Mesothelial cell of epicardium (in vitro differentiated cells): ENCODE measurements around the gene ISYNA1. TPM values are rescaled to one million over a fixed set of nuclear protein-coding genes. Genes with fewer than 3 reads are reported as not detected.

Experiments
- DNase-seq, 2 experiments: peaks; one replicate each; pipeline ENCODE4 v3.0.0; 2021; ENCODE audit warnings: low spot score in 2 of 2; ENCODE audit not compliant: unreplicated experiment in 2 of 2
- H3K27ac Mint-ChIP-seq: 2 replicates; pipeline ENCODE4 v1.8.0; 2021; ENCODE audit warnings: mixed read lengths
- H3K27me3 Mint-ChIP-seq: 2 replicates; pipeline ENCODE4 v1.8.0; 2021; ENCODE audit warnings: low read depth, mixed read lengths
- H3K36me3 Mint-ChIP-seq: 2 replicates; pipeline ENCODE4 v1.8.0; 2021; ENCODE audit warnings: mixed read lengths
- H3K4me1 Mint-ChIP-seq: 2 replicates; pipeline ENCODE4 v1.8.0; 2021; ENCODE audit warnings: mixed read lengths
- H3K4me3 Mint-ChIP-seq: 2 replicates; pipeline ENCODE4 v1.8.0; 2021; ENCODE audit warnings: mild to moderate bottlenecking, moderate library complexity, mixed read lengths
- H3K9me3 Mint-ChIP-seq: 2 replicates; pipeline ENCODE4 v1.8.0; 2021; ENCODE audit warnings: mixed read lengths
- CTCF ChIP-seq: fragments of 200-600 bp; sonication (generic); IDR thresholded peaks from one replicate; pipeline ENCODE4 v1.5.0; 2021; ENCODE audit warnings: antibody characterized with exemption; ENCODE audit not compliant: unreplicated experiment
- total RNA-seq: library from RNA; stranded (reverse); gene quantifications from 3 replicates; pipeline ENCODE4 v1.2.1, GENCODE V29; 2021

ISYNA1 gene
- total RNA-seq, 1 donor from 2014 or later = 826 TPM

DNA sequence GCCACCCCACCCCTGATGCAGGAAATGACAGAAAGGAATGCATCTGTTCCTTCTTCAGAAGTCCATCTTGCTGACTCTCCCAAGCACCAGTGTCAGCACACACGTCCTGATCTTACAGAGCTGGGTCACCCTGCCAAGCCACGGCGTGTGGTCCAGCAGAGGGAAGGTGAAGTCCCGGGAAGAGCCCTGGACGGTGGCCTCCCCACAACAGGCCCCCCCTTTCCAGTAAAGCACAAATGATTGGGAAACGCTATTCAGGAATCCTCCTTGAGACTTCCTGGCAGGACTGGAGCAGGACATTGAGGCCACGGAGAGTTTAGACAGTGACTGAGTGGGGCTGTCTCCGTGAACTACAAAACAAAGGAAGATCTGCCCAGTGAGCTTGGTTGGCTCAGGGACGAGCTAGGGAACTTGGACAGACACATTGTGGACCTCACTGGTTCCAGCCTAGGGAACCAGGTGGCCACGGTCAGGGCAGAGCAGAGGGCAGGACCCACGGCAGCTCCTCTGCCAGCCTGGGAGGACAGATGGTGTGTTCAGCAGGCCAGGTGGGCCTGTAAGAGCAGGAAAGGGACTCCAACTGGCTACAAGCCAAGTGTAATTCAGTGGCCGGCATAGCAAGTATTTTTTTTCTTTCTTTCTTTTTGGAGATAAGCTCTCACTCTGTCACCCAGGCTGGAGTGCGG lies 42.2 kb upstream of the ISYNA1 start:
- no peak for DNase-seq
- no peaks in the 10 kb centered on the region for H3K27me3 Mint-ChIP-seq
- H3K27ac Mint-ChIP-seq = peak overlapping the region; percentile 90
- H3K4me1 Mint-ChIP-seq = peaks cover 21% of the 10 kb centered on the region
- no peak overlapping the region for H3K4me3 Mint-ChIP-seq
- no peak for TF ChIP-seq CTCF
- H3K36me3 Mint-ChIP-seq = peaks cover 2% of the 10 kb centered on the region
- no peaks in the 10 kb centered on the region for H3K9me3 Mint-ChIP-seq

GRCh38 chr19:18478545-18479311 lies 40.8 kb upstream of the ISYNA1 start:
- peaks cover 21% of the 10 kb centered on the region for H3K4me1 Mint-ChIP-seq
- no peak for TF ChIP-seq CTCF
- H3K27ac Mint-ChIP-seq = peak overlapping the region; percentile 92
- no peak overlapping the region for H3K4me3 Mint-ChIP-seq
- H3K36me3 Mint-ChIP-seq = peaks cover 2% of the 10 kb centered on the region
- H3K9me3 Mint-ChIP-seq = no peaks in the 10 kb centered on the region
- no peaks in the 10 kb centered on the region for H3K27me3 Mint-ChIP-seq
- DNase-seq = no peak

- H3K4me1 Mint-ChIP-seq = peaks cover 19% of the 10 kb centered on the region
Observed at GRCh38 chr19:18477974-18478373, 40.0 kb upstream of the ISYNA1 start.

DNA sequence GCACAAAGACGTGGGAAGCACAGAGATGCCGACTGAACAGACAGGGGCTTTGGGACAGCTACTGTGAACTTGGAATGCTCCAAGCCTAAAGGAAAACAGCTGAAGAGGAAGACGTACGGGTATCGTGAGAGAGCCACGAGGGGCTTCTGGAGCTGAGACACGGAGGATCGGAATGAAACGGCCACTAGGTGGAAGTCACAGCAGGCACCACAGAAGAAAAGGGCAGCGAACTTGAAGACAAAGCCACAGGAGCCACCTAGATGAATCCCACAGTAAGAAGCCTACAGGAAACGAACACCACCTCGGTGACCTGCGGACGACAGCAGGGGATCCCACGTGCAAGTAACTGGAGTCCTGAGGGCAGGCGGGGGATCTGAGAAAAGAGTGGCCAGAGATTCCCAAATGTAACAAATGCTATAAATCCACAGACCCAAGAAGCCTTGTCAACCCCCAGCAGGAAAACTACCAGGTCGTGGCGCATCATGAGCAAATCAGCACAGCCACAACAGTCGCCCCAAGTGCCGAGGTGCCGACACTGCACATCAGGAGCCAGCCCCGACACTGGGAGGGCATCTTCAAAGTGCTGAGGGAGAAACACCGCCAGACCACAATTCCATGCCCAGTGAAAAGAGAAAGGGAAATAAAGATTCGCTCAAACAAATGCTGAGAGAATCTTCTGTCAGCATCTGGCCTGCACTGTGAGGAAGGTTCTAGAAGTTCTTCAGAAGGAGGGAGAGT lies 39.3 kb upstream of the ISYNA1 start:
- Mint-ChIP-seq H3K27ac (no peak overlapping the region), H3K4me3 (no peak overlapping the region), H3K27me3 (no peaks in the 10 kb centered on the region), H3K4me1 (peaks cover 18% of the 10 kb centered on the region), H3K36me3 (peaks cover 2% of the 10 kb centered on the region), H3K9me3 (no peaks in the 10 kb centered on the region)
- TF ChIP-seq CTCF = no peak
- no peak for DNase-seq

More at GRCh38 chr19:18477974-18478373, 40.0 kb upstream of the ISYNA1 start:
- no peak overlapping the region for H3K4me3 Mint-ChIP-seq
- H3K27me3 Mint-ChIP-seq = no peaks in the 10 kb centered on the region
- no peak overlapping the region for H3K27ac Mint-ChIP-seq
- H3K36me3 Mint-ChIP-seq = peaks cover 2% of the 10 kb centered on the region
- H3K9me3 Mint-ChIP-seq = no peaks in the 10 kb centered on the region
- no peak for TF ChIP-seq CTCF
- no peak for DNase-seq

- Mint-ChIP-seq H3K36me3 (peaks cover 2% of the 10 kb centered on the region), H3K4me3 (no peak overlapping the region), H3K9me3 (no peaks in the 10 kb centered on the region), H3K27ac (no peak overlapping the region), H3K27me3 (no peaks in the 10 kb centered on the region), H3K4me1 (peaks cover 18% of the 10 kb centered on the region)
- no peak for DNase-seq
- TF ChIP-seq CTCF = no peak
Observed at GRCh38 chr19:18476507-18477041, 38.6 kb upstream of the ISYNA1 start.
